D721Med (cell line): Measurements from ENCODE around the gene TGIF1.

ENCODE experiments used
- DNase-seq: peaks from one replicate; pipeline ENCODE4 v3.0.0; 2011; ENCODE audit warnings: low spot score; ENCODE audit not compliant: insufficient read length
- FAIRE-seq: peaks from 2 replicates; lab custom pipeline; 2011; peaks lifted over from hg19 to GRCh38; lab: Jason Lieb, UNC
- TF ChIP-seq, protein P1 (sequence below): IDR thresholded peaks from 2 replicates; pipeline ENCODE4 v1.5.1; 2012; ENCODE audit warnings: mild to moderate bottlenecking, control low read depth; ENCODE audit not compliant: insufficient read depth; ENCODE audit errors: missing control alignments

Gene TGIF1

DNA sequence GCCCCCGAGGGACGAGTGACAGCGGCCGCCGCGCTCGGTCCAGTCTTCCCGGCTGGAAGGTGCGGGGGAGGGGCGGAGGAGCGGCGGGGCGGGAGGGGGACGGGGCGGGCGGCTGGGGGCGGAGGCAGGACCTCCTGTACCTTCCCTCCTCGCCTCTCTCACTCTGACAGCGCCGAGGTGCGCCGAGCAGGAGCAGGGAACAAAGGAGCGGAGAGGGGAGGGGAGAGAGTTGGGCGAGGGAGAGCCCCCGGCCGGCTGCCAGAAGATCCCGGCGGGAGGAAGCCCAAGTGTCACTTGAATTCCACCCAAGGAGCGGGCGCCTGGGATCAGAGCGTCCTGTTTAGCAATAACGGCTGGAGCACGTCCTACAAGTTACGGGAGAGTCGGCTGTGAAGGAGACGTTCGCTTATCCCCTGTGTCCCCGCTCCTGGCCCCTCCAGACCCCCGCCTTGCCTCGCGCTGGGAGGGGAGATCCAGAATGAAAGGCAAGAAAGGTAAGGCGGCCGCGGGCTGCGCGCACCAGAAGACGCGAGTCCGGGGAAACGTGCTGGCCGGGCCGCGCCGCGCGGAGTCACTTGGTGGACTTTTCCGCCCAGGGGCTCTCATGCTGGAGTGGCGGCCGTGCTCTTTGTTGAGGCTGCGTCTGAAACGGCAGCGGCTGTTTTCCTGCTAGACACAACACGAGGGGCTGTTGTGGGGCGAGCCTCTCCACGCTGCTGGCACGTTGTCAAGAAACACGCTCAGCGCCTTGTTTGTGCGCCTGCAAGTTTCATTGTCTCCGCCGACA, at the start of gene TGIF1:
Gene TGIF1 (plus strand): TSS at position 161 of the 787 bp plus-strand sequence. CDS start 318 bp downstream, at position 479.
- DNase-seq, result no peak
- TF ChIP-seq, protein P1, sequence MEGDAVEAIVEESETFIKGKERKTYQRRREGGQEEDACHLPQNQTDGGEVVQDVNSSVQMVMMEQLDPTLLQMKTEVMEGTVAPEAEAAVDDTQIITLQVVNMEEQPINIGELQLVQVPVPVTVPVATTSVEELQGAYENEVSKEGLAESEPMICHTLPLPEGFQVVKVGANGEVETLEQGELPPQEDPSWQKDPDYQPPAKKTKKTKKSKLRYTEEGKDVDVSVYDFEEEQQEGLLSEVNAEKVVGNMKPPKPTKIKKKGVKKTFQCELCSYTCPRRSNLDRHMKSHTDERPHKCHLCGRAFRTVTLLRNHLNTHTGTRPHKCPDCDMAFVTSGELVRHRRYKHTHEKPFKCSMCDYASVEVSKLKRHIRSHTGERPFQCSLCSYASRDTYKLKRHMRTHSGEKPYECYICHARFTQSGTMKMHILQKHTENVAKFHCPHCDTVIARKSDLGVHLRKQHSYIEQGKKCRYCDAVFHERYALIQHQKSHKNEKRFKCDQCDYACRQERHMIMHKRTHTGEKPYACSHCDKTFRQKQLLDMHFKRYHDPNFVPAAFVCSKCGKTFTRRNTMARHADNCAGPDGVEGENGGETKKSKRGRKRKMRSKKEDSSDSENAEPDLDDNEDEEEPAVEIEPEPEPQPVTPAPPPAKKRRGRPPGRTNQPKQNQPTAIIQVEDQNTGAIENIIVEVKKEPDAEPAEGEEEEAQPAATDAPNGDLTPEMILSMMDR, result no peak
- no peak for FAIRE-seq

DNA sequence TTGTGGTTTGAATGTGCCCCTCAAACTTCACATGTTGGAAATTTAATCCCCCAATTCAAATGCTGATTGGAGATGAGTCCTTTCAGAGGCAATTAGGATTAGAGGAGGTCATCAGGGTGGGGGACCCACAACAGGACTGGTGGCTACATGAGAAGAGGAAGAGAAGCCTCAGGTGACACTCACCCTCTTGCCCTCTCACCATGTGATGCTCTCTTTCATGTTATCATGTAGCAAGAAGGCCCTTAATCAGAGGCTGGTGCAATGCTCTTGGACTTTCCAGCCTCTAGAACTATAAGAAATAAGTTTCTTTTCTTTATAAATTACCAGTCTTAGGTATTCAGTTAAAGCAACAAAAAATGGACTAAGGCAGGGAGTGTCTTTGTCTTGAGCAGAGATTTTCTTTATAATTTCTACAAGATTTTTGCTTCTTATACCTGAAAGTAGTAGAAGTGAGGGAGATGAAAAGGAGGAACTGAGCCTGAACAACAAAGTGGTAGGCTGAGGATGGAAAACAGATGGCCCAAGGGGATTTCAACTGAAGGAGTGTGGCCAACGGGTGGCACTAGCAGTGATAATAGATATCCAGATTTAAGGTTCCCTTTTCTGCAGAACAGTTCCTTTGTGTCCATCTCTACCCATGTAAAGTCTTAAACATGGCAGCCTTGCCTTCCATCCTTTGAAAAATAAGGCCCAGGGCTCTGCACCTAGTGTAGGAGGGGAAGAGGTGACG, 49.2 kb upstream of the TGIF1 start:
- FAIRE-seq (no peak), DNase-seq (no peak)
- TF ChIP-seq, protein P1, result no peak

DNA sequence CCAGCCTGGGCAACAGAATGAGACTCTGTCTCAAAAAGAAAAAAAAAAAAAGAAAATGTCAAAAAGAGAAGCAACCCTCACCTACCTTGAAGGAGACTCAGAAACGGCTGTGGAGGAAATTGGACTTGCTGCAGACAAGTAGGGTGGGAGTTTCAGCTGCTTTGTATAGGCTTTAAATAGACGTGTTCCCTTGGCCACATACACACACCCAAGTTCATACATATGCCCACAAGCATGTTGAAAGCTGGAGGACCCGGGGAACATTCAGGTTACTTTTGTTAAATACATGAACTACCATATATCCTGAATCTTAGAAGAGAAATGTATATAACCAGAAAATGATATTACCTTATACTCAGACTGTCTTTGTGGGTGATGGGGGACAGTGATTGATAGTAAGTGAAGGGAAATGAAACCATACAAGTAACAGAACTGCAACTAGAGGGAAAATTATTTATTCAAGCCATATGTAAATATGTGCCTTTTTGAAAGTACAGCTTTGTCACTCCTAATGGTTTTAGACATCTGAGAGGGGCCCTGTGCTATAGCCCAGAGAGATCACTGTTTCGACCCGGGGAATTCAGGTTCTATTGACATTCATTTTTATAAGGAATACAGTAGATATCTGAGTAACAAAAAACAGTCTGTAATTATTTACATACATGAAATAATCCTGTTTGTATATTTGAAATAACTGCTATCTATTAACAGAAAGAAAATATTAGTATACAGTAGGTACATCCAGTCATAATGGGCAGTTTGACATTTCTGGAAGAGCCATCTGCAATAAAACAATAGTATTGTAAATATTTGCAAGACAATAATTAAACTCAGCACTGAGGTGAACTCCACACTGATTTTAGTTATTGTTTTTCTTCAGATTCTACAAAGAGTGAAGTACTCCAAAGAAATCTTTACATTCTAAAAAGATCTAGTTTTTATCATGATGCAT, 48.0 kb upstream of the TGIF1 start:
- FAIRE-seq, result peak; percentile 25
- no peak for DNase-seq
- TF ChIP-seq, protein P1, result no peak

DNA sequence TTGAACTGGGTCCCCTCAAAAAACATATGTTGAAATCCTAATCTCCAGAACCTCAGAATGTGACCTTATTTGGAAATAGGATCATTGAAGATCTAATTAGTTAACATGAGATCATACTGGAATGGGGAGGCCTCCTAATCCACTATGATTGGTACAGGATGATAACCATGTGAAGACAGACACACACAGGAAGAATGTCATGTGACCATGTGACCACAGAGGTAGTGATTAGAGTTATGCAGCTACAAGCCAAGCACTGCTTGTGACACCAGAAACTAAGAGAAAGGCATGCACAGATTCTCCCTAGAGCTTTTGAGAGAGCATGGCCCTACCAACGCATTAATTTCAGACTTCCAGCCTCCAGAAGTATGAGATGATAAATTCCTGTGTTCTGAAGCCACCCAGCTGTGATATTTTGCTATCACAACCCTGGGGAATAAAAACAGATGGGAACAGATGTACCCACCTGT, 47.0 kb upstream of the TGIF1 start:
- FAIRE-seq (peak; percentile 97), DNase-seq (no peak)
- TF ChIP-seq, protein P1, result no peak

DNA sequence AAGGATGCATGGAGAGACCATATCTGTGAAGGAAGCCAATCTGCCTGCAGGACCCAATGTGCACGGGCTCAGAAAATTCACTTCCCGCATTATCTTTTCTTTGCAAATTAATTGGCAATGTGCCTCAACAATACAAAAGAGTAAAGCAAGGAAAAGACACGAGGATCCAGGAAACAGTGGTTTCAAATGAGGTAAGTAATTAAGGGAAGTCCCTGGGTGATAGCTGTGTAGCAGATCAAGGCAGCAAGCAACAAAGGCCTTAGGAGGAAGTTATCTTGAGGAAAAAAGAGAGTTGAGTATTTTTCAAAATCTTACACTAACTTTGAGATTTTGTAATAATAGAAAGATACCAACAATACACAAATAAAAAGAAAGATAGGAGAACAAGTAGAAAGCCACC, 44.3 kb upstream of the TGIF1 start:
- FAIRE-seq, result no peak

DNA sequence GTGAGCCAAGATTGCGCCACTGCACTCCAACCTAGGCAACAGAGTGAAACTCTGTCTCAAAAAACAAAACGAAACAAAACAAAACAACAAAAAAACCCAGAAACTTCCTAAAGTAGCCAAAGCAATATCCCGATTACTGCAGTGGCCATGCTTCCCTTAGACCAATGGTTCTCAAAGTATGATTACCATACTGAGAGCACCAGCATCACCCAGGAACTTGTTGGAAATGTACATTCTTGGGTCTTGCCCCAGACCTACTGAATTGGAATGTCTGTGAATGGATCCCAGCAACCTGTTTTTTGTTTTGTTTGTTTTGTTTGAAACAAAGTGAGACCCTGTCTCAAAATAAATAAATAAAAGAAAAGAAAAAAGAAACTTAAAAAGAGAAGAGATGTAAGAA, 41.9 kb upstream of the TGIF1 start:
- FAIRE-seq, result no peak
- TF ChIP-seq, protein P1, result no peak
- DNase-seq, result no peak

More for the DNA sequence above, 44.3 kb upstream of the TGIF1 start:
- TF ChIP-seq, protein P1, result no peak
- DNase-seq, result no peak
